ENCODE measurements around the gene BEGAIN.

The BEGAIN gene

GRCh38 chr14:100531152-100532121 is 55.8 kb downstream of the BEGAIN start:
- TF ChIP-seq CTCF (IDR thresholded peaks at IDR 0.05; ENCODE audit: low read depth, low read length, missing control alignments): no peak
- H3K4me3 ChIP-seq (ENCODE audit: low read depth, low read length): no peak overlapping the region
- no peak for DNase-seq (ENCODE audit: low read depth)

GRCh38 chr14:100530270-100531072 is 56.7 kb downstream of the BEGAIN start:
- no peak overlapping the region for H3K4me3 ChIP-seq (ENCODE audit: low read depth, low read length)
- TF ChIP-seq CTCF (IDR thresholded peaks at IDR 0.05; ENCODE audit: low read depth, low read length, missing control alignments): no peak
- DNase-seq (ENCODE audit: low read depth): no peak

GRCh38 chr14:100529561-100530031 is 57.6 kb downstream of the BEGAIN start:
- no peak overlapping the region for H3K4me3 ChIP-seq (ENCODE audit: low read depth, low read length)
- DNase-seq (ENCODE audit: low read depth): no peak
- no peak for TF ChIP-seq CTCF (IDR thresholded peaks at IDR 0.05; ENCODE audit: low read depth, low read length, missing control alignments)

GRCh38 chr14:100528962-100529560 is 58.2 kb downstream of the BEGAIN start:
- no peak for TF ChIP-seq CTCF (IDR thresholded peaks at IDR 0.05; ENCODE audit: low read depth, low read length, missing control alignments)
- H3K4me3 ChIP-seq (ENCODE audit: low read depth, low read length): no peak overlapping the region
- DNase-seq (ENCODE audit: low read depth): no peak

- no peak for DNase-seq (ENCODE audit: low read depth)
- H3K4me3 ChIP-seq (ENCODE audit: low read depth, low read length): no peak overlapping the region
- TF ChIP-seq CTCF (IDR thresholded peaks at IDR 0.05; ENCODE audit: low read depth, low read length, missing control alignments): no peak
Measured at GRCh38 chr14:100526632-100527031, 60.6 kb downstream of the BEGAIN start.

- no peak for DNase-seq (ENCODE audit: low read depth)
- no peak overlapping the region for H3K4me3 ChIP-seq (ENCODE audit: low read depth, low read length)
Measured at GRCh38 chr14:100526057-100526456, 61.2 kb downstream of the BEGAIN start.

More at GRCh38 chr14:100526057-100526456, 61.2 kb downstream of the BEGAIN start:
- TF ChIP-seq CTCF (IDR thresholded peaks at IDR 0.05; ENCODE audit: low read depth, low read length, missing control alignments): no peak

All from GM12864 (cell line).